Measurements from ENCODE around the gene MROH2B.

MROH2B gene

DNA sequence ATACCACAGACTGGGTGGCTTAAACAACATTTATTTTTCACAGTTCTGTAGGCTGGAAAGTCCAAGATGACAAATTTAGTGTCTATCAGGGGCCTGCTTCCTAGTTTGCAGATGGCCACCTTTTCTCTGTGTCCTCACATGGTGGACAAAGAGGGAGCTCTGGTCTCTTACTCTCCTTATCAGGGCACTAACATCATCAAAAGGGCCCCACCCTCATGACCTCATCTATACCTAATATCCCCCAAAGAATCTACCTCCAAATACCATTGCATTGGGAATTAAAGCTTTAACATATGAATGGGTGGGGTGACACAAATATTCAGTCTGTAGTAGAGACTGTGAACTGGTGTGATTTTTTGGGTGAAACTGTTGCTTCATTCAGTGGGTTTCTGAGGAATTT lies 83.8 kb downstream of the MROH2B start:
- no peak overlapping the region for H3K4me3 ChIP-seq (ENCODE audit: low read depth in 1 of 2, low read length in 2 of 2)
- no peaks in the 10 kb centered on the region for H3K79me2 ChIP-seq (ENCODE audit: insufficient read depth, low read length)
- H3K27ac ChIP-seq (ENCODE audit: low read length) = no peak overlapping the region
- no peaks in the 10 kb centered on the region for H3K9me3 ChIP-seq (ENCODE audit: insufficient read depth, low read length, severe bottlenecking)
- TF ChIP-seq EZH2 (IDR thresholded peaks at IDR 0.05; ENCODE audit: borderline replicate concordance, low read depth, low read length, severe bottlenecking) = no peak
- TF ChIP-seq, protein P1, sequence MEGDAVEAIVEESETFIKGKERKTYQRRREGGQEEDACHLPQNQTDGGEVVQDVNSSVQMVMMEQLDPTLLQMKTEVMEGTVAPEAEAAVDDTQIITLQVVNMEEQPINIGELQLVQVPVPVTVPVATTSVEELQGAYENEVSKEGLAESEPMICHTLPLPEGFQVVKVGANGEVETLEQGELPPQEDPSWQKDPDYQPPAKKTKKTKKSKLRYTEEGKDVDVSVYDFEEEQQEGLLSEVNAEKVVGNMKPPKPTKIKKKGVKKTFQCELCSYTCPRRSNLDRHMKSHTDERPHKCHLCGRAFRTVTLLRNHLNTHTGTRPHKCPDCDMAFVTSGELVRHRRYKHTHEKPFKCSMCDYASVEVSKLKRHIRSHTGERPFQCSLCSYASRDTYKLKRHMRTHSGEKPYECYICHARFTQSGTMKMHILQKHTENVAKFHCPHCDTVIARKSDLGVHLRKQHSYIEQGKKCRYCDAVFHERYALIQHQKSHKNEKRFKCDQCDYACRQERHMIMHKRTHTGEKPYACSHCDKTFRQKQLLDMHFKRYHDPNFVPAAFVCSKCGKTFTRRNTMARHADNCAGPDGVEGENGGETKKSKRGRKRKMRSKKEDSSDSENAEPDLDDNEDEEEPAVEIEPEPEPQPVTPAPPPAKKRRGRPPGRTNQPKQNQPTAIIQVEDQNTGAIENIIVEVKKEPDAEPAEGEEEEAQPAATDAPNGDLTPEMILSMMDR (IDR thresholded peaks at IDR 0.05; ENCODE audit: borderline replicate concordance, extremely low read depth, low read length, poor library complexity, severe bottlenecking) = no peak
- H3K9ac ChIP-seq (ENCODE audit: low read depth, low read length) = no peak overlapping the region
- no peak overlapping the region for H2AFZ ChIP-seq (ENCODE audit: low read depth, low read length)
- no peak overlapping the region for H3K4me2 ChIP-seq (ENCODE audit: insufficient read depth, low read length)
- no peak for DNase-seq
- H3K4me1 ChIP-seq (ENCODE audit: insufficient read depth, low read length) = no peaks in the 10 kb centered on the region
- H3K36me3 ChIP-seq (ENCODE audit: insufficient read depth, low read length) = no peaks in the 10 kb centered on the region
- H3K27me3 ChIP-seq (ENCODE audit: insufficient read depth, low read length, poor library complexity) = peaks cover 2% of the 10 kb centered on the region
- no peak for ATAC-seq (ENCODE audit: insufficient read depth, low read depth)
- no peaks in the 10 kb centered on the region for H4K20me1 ChIP-seq (ENCODE audit: insufficient read depth, low read length)

- no peak for DNase-seq
- H3K4me1 ChIP-seq (ENCODE audit: insufficient read depth, low read length) = no peaks in the 10 kb centered on the region
- peaks cover 2% of the 10 kb centered on the region for H3K27me3 ChIP-seq (ENCODE audit: insufficient read depth, low read length, poor library complexity)
- H3K4me3 ChIP-seq (ENCODE audit: low read depth in 1 of 2, low read length in 2 of 2) = no peak overlapping the region
- H3K27ac ChIP-seq (ENCODE audit: low read length) = no peak overlapping the region
- no peak for ATAC-seq (ENCODE audit: insufficient read depth, low read depth)
- no peak overlapping the region for H2AFZ ChIP-seq (ENCODE audit: low read depth, low read length)
- no peak overlapping the region for H3K9ac ChIP-seq (ENCODE audit: low read depth, low read length)
- no peaks in the 10 kb centered on the region for H4K20me1 ChIP-seq (ENCODE audit: insufficient read depth, low read length)
- no peaks in the 10 kb centered on the region for H3K9me3 ChIP-seq (ENCODE audit: insufficient read depth, low read length, severe bottlenecking)
- H3K4me2 ChIP-seq (ENCODE audit: insufficient read depth, low read length) = no peak overlapping the region
- H3K79me2 ChIP-seq (ENCODE audit: insufficient read depth, low read length) = no peaks in the 10 kb centered on the region
- TF ChIP-seq, protein P1 (IDR thresholded peaks at IDR 0.05; ENCODE audit: borderline replicate concordance, extremely low read depth, low read length, poor library complexity, severe bottlenecking) = no peak
- TF ChIP-seq EZH2 (IDR thresholded peaks at IDR 0.05; ENCODE audit: borderline replicate concordance, low read depth, low read length, severe bottlenecking) = no peak
- no peaks in the 10 kb centered on the region for H3K36me3 ChIP-seq (ENCODE audit: insufficient read depth, low read length)
Measured at GRCh38 chr5:40986666-40987065, 84.5 kb downstream of the MROH2B start.

GRCh38 chr5:40985501-40985900 lies 85.6 kb downstream of the MROH2B start:
- Histone ChIP-seq H4K20me1 (ENCODE audit: insufficient read depth, low read length) (no peaks in the 10 kb centered on the region), H3K27ac (ENCODE audit: low read length) (no peak overlapping the region), H2AFZ (ENCODE audit: low read depth, low read length) (no peak overlapping the region), H3K79me2 (ENCODE audit: insufficient read depth, low read length) (no peaks in the 10 kb centered on the region), H3K36me3 (ENCODE audit: insufficient read depth, low read length) (no peaks in the 10 kb centered on the region), H3K9me3 (ENCODE audit: insufficient read depth, low read length, severe bottlenecking) (no peaks in the 10 kb centered on the region), H3K9ac (ENCODE audit: low read depth, low read length) (no peak overlapping the region), H3K4me2 (ENCODE audit: insufficient read depth, low read length) (no peak overlapping the region), H3K4me3 (ENCODE audit: low read depth in 1 of 2, low read length in 2 of 2) (no peak overlapping the region), H3K27me3 (ENCODE audit: insufficient read depth, low read length, poor library complexity) (peaks cover 2% of the 10 kb centered on the region), H3K4me1 (ENCODE audit: insufficient read depth, low read length) (no peaks in the 10 kb centered on the region)
- DNase-seq = no peak
- TF ChIP-seq EZH2 (IDR thresholded peaks at IDR 0.05; ENCODE audit: borderline replicate concordance, low read depth, low read length, severe bottlenecking) = no peak
- TF ChIP-seq, protein P1 (IDR thresholded peaks at IDR 0.05; ENCODE audit: borderline replicate concordance, extremely low read depth, low read length, poor library complexity, severe bottlenecking) = no peak
- ATAC-seq (ENCODE audit: insufficient read depth, low read depth) = no peak

GRCh38 chr5:40984884-40985283 lies 86.3 kb downstream of the MROH2B start:
- H3K79me2 ChIP-seq (ENCODE audit: insufficient read depth, low read length) = no peaks in the 10 kb centered on the region
- TF ChIP-seq EZH2 (IDR thresholded peaks at IDR 0.05; ENCODE audit: borderline replicate concordance, low read depth, low read length, severe bottlenecking) = no peak
- TF ChIP-seq, protein P1 (IDR thresholded peaks at IDR 0.05; ENCODE audit: borderline replicate concordance, extremely low read depth, low read length, poor library complexity, severe bottlenecking) = no peak
- no peak overlapping the region for H3K4me2 ChIP-seq (ENCODE audit: insufficient read depth, low read length)
- no peaks in the 10 kb centered on the region for H3K36me3 ChIP-seq (ENCODE audit: insufficient read depth, low read length)
- H3K9me3 ChIP-seq (ENCODE audit: insufficient read depth, low read length, severe bottlenecking) = no peaks in the 10 kb centered on the region
- no peak overlapping the region for H2AFZ ChIP-seq (ENCODE audit: low read depth, low read length)
- peaks cover 2% of the 10 kb centered on the region for H3K27me3 ChIP-seq (ENCODE audit: insufficient read depth, low read length, poor library complexity)
- DNase-seq (no peak), ATAC-seq (ENCODE audit: insufficient read depth, low read depth) (no peak)
- no peaks in the 10 kb centered on the region for H4K20me1 ChIP-seq (ENCODE audit: insufficient read depth, low read length)
- H3K9ac ChIP-seq (ENCODE audit: low read depth, low read length) = no peak overlapping the region
- H3K27ac ChIP-seq (ENCODE audit: low read length) = no peak overlapping the region
- H3K4me1 ChIP-seq (ENCODE audit: insufficient read depth, low read length) = no peaks in the 10 kb centered on the region
- H3K4me3 ChIP-seq (ENCODE audit: low read depth in 1 of 2, low read length in 2 of 2) = no peak overlapping the region
